A549 (cell line): ENCODE measurements around the gene RORB.

ENCODE experiments used
- BCL3 ChIP-seq: fragments of >200 bp; sonication (Bioruptor Twin); formaldehyde crosslinking; IDR thresholded peaks from 3 replicates; pipeline ENCODE4 v1.6.1; 2016
- CHD4 ChIP-seq: fragments of 200-600 bp; sonication (generic); IDR thresholded peaks from 2 replicates; pipeline ENCODE4 v1.6.1; 2016; ENCODE audit warnings: antibody characterized with exemption, mild to moderate bottlenecking, borderline replicate concordance
- EP300 ChIP-seq, 2 experiments: fragments of >200 bp; sonication (Bioruptor Twin); formaldehyde crosslinking; IDR thresholded peaks; 2 replicates in 1 of 2; 3 replicates in 1 of 2; pipeline ENCODE4 v1.6.1; 2016 to 2017
- JUN ChIP-seq, 2 experiments: fragments of >200 bp; sonication (Bioruptor Twin); formaldehyde crosslinking; IDR thresholded peaks; 2 replicates in 1 of 2; 3 replicates in 1 of 2; pipeline ENCODE4 v1.6.1; 2016 to 2017
- MAFK ChIP-seq: fragments of 450-650 bp; IDR thresholded peaks from 2 replicates; pipeline ENCODE4 v1.6.1; 2014; ENCODE audit not compliant: partially characterized antibody
- POLR2A ChIP-seq: IDR thresholded peaks from 2 replicates; pipeline ENCODE4 v1.6.1; 2012; ENCODE audit warnings: mild to moderate bottlenecking, low read length
- REST ChIP-seq: fragments of 200-600 bp; sonication (generic); IDR thresholded peaks from 2 replicates; pipeline ENCODE4 v1.6.1; 2016; ENCODE audit warnings: antibody characterized with exemption, mild to moderate bottlenecking, moderate library complexity
- TF ChIP-seq, protein P1 (sequence below): fragments of >200 bp; sonication (Bioruptor Twin); formaldehyde crosslinking; IDR thresholded peaks from 3 replicates; pipeline ENCODE4 v1.5.1; 2016

- TF ChIP-seq, protein P1, sequence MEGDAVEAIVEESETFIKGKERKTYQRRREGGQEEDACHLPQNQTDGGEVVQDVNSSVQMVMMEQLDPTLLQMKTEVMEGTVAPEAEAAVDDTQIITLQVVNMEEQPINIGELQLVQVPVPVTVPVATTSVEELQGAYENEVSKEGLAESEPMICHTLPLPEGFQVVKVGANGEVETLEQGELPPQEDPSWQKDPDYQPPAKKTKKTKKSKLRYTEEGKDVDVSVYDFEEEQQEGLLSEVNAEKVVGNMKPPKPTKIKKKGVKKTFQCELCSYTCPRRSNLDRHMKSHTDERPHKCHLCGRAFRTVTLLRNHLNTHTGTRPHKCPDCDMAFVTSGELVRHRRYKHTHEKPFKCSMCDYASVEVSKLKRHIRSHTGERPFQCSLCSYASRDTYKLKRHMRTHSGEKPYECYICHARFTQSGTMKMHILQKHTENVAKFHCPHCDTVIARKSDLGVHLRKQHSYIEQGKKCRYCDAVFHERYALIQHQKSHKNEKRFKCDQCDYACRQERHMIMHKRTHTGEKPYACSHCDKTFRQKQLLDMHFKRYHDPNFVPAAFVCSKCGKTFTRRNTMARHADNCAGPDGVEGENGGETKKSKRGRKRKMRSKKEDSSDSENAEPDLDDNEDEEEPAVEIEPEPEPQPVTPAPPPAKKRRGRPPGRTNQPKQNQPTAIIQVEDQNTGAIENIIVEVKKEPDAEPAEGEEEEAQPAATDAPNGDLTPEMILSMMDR, result no peak
- no peak for TF ChIP-seq JUN (IDR thresholded peaks at IDR 0.05)
- no peak for TF ChIP-seq MAFK
- TF ChIP-seq POLR2A, result no peak
- TF ChIP-seq REST, result no peak
- TF ChIP-seq EP300 (IDR thresholded peaks at IDR 0.05), result no peak
- TF ChIP-seq CHD4, result no peak
- no peak for TF ChIP-seq BCL3
Measured at GRCh38 chr9:74595286-74595685, 98.2 kb downstream of the RORB start.
